ENCODE measurements around the gene GPR32.

GRCh38 chr19:50739132-50739913 is 30.9 kb upstream of the GPR32 start:
- TF ChIP-seq CTCF (conservative IDR thresholded peaks at IDR 0.05 in 1 of 2, IDR thresholded peaks at IDR 0.05 in 1 of 2; ENCODE audit: extremely low read depth in 1 of 2, insufficient read depth in 1 of 2, low read depth in 1 of 2, low read length in 2 of 2) (no peak), EZH2 (IDR thresholded peaks at IDR 0.05; ENCODE audit: borderline replicate concordance, low read length) (no peak)
